Measurements from ENCODE around the gene NRXN3. TPM values are rescaled to one million over a fixed set of nuclear protein-coding genes. Genes with fewer than 3 reads are reported as not detected.

The NRXN3 gene
- total and polyA plus RNA-seq, 2 donors (not counting 1 experiment from before 2014, with no cell fraction given), result not detected

DNA sequence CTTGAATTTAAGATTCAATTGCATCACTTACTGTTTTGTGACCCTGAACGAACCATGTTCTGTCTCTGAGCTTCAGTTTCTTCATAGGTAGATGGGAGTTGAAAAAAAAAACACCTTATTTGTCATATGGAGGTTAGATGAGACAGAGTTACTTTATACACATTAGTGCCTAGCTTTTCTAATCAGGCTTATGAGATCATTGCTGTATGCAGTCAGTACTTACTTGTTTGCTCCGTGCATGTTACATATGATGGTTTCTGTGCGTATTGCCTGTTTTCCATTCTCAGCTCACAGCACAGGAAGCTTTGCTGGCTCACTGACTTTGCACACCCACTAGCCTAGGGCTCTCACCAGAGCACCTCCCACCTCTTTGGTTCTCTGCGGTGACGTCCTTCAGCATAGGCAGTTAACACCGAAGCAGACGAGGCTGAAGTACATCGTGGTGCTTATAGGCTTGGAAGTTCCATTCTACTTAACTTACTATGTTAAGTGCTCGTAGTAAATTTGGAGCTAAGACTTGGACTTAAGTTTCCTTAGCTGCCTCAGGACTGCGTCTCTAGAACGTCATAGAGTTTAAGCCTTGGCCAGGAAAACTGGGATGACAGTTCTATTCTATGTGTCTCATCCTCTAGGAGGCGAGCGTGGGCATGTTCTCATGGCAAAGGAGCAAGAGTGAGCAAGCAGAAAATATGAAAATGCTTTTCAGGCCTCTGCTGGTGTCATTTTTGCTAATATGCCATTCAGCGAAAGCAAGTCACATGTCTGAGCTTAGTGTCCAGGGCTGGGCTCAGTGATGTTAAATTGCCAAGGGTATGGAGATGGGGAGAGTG lies 57.3 kb downstream of the NRXN3 start:
- Mint-ChIP-seq H3K4me1 (no peaks in the 10 kb centered on the region), H3K4me3 (no peak overlapping the region), H3K27ac (no peak overlapping the region), H3K27me3 (no peaks in the 10 kb centered on the region), H3K9me3 (ENCODE audit: insufficient read depth) (no peaks in the 10 kb centered on the region)
- 97% methylated on average over 7 of the region's 14 CpGs for WGBS (ENCODE audit: insufficient coverage)
- ATAC-seq (ENCODE audit: low read depth), result no peak
- no peaks in the 10 kb centered on the region for H3K79me2 ChIP-seq (ENCODE audit: control insufficient read depth, insufficient read depth, low read length)
- no peaks in the 10 kb centered on the region for H4K20me1 ChIP-seq (ENCODE audit: control insufficient read depth, insufficient read depth, low read length, poor library complexity, severe bottlenecking)
- CTCF ChIA-PET, result interaction anchor here (0.7 kb wide), 1 partner anchor 11 kb away, joined by 4 read pairs; no protein-coding TSS in a partner anchor
- TF ChIP-seq EZH2 (IDR thresholded peaks at IDR 0.05; ENCODE audit: borderline replicate concordance, insufficient read depth, low read depth, low read length, poor library complexity, severe bottlenecking), result no peak
- TF ChIP-seq, protein P1, sequence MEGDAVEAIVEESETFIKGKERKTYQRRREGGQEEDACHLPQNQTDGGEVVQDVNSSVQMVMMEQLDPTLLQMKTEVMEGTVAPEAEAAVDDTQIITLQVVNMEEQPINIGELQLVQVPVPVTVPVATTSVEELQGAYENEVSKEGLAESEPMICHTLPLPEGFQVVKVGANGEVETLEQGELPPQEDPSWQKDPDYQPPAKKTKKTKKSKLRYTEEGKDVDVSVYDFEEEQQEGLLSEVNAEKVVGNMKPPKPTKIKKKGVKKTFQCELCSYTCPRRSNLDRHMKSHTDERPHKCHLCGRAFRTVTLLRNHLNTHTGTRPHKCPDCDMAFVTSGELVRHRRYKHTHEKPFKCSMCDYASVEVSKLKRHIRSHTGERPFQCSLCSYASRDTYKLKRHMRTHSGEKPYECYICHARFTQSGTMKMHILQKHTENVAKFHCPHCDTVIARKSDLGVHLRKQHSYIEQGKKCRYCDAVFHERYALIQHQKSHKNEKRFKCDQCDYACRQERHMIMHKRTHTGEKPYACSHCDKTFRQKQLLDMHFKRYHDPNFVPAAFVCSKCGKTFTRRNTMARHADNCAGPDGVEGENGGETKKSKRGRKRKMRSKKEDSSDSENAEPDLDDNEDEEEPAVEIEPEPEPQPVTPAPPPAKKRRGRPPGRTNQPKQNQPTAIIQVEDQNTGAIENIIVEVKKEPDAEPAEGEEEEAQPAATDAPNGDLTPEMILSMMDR (IDR thresholded peaks at IDR 0.05), result no peak
- H3K9ac ChIP-seq (ENCODE audit: low read length), result no peak overlapping the region
- H3K4me3 ChIP-seq (ENCODE audit: control extremely low read depth in 1 of 5, extremely low read depth in 1 of 5, insufficient read depth in 1 of 5, low read depth in 2 of 5, low read length in 4 of 5), result no peak overlapping the region
- intact Hi-C loops (cut with micrococcal nuclease), result no loop called here
- H3K27ac ChIP-seq (ENCODE audit: low read length in 2 of 2), result no peak overlapping the region
- POLR2A ChIA-PET, result no interaction called here
- no peaks in the 10 kb centered on the region for H3K9me3 ChIP-seq (ENCODE audit: control extremely low read depth in 1 of 3, control insufficient read depth in 2 of 3, insufficient read depth in 1 of 3, low read length in 2 of 3)
- no peak overlapping the region for H2AFZ ChIP-seq (ENCODE audit: insufficient read depth, low read depth, low read length, poor library complexity, severe bottlenecking)
- no peak for DNase-seq
- no peaks in the 10 kb centered on the region for H3K27me3 ChIP-seq (replicated peaks in 1 of 4; ENCODE audit: control extremely low read depth in 1 of 4, control insufficient read depth in 3 of 4, insufficient read depth in 4 of 4, low read length in 3 of 4)
- H3K4me2 ChIP-seq (replicated peaks; ENCODE audit: low read depth, low read length, poor library complexity, severe bottlenecking), result no peak overlapping the region
- H3K4me1 ChIP-seq (ENCODE audit: control insufficient read depth in 2 of 2, insufficient read depth in 2 of 2, low read length in 2 of 2), result no peaks in the 10 kb centered on the region
- H3K36me3 ChIP-seq (replicated peaks in 1 of 2; ENCODE audit: control extremely low read depth in 1 of 2, control insufficient read depth in 1 of 2, extremely low read depth in 1 of 2, insufficient read depth in 2 of 2, low read length in 1 of 2), result no peaks in the 10 kb centered on the region

DNA sequence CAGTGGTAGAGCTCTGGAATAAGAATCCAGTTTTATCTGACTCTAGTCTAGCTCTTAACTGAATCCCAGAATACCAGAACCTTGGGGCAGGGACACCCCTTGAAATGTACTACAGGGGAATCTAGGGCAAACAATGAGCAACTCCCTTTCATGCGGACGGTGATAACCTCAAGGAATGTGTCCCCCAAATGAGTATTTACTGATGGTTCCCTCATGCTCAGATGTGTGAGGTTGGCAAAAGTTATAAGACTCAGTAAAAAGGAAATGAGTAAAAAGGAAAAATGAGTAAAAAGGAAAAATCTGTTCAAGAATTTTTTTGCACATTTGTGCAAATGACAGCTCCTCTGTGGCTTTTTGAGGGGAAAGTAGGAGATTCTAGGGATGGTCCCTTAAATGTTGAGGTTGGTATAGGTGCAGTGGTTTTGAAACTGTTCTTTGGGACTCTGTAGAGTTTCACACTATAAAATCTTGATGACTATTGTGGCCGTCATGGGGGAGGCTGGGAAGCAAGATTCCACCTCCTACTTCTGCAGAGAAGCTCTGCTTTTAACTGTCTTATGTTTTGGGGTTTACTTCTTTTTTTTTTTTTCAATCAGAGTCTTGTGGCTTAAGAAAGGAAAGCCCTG lies 58.6 kb downstream of the NRXN3 start:
- TF ChIP-seq EZH2 (IDR thresholded peaks at IDR 0.05; ENCODE audit: borderline replicate concordance, insufficient read depth, low read depth, low read length, poor library complexity, severe bottlenecking), result no peak
- TF ChIP-seq, protein P1 (IDR thresholded peaks at IDR 0.05), result no peak

More for the DNA sequence above, 58.6 kb downstream of the NRXN3 start:
- Histone ChIP-seq H3K4me3 (ENCODE audit: control extremely low read depth in 1 of 5, extremely low read depth in 1 of 5, insufficient read depth in 1 of 5, low read depth in 2 of 5, low read length in 4 of 5) (no peak overlapping the region), H2AFZ (ENCODE audit: insufficient read depth, low read depth, low read length, poor library complexity, severe bottlenecking) (no peak overlapping the region), H3K4me1 (ENCODE audit: control insufficient read depth in 2 of 2, insufficient read depth in 2 of 2, low read length in 2 of 2) (no peaks in the 10 kb centered on the region), H3K27me3 (replicated peaks in 1 of 4; ENCODE audit: control extremely low read depth in 1 of 4, control insufficient read depth in 3 of 4, insufficient read depth in 4 of 4, low read length in 3 of 4) (peaks cover 0 to 3% (median 0%) of the 10 kb centered on the region in 4 experiments), H3K9me3 (ENCODE audit: control extremely low read depth in 1 of 3, control insufficient read depth in 2 of 3, insufficient read depth in 1 of 3, low read length in 2 of 3) (no peaks in the 10 kb centered on the region), H3K36me3 (replicated peaks in 1 of 2; ENCODE audit: control extremely low read depth in 1 of 2, control insufficient read depth in 1 of 2, extremely low read depth in 1 of 2, insufficient read depth in 2 of 2, low read length in 1 of 2) (no peaks in the 10 kb centered on the region), H3K79me2 (ENCODE audit: control insufficient read depth, insufficient read depth, low read length) (no peaks in the 10 kb centered on the region), H4K20me1 (ENCODE audit: control insufficient read depth, insufficient read depth, low read length, poor library complexity, severe bottlenecking) (no peaks in the 10 kb centered on the region), H3K9ac (ENCODE audit: low read length) (no peak overlapping the region), H3K4me2 (replicated peaks; ENCODE audit: low read depth, low read length, poor library complexity, severe bottlenecking) (no peak overlapping the region), H3K27ac (ENCODE audit: low read length in 2 of 2) (no peak overlapping the region)
- POLR2A ChIA-PET, result no interaction called here
- no peak for DNase-seq
- CTCF ChIA-PET, result no interaction called here
- no peaks in the 10 kb centered on the region for H3K4me1 Mint-ChIP-seq
- 92% methylated on average over 2 of the region's 3 CpGs for WGBS (ENCODE audit: insufficient coverage)
- no peaks in the 10 kb centered on the region for H3K27me3 Mint-ChIP-seq
- no peak overlapping the region for H3K27ac Mint-ChIP-seq
- intact Hi-C loops (cut with micrococcal nuclease), result no loop called here
- no peak overlapping the region for H3K4me3 Mint-ChIP-seq
- no peaks in the 10 kb centered on the region for H3K9me3 Mint-ChIP-seq (ENCODE audit: insufficient read depth)
- ATAC-seq (ENCODE audit: low read depth), result no peak
